GM23338 (cell line): ENCODE measurements around the gene SH3TC1.

Experiments used
- CREB1 ChIP-seq: fragments of 250-450 bp; sonication (Bioruptor Pico); IDR thresholded peaks from 2 replicates; pipeline ENCODE4 v1.5.0; 2020; ENCODE audit warnings: low read depth, mild to moderate bottlenecking, moderate library complexity
- CTCF ChIP-seq, 2 experiments: fragments of 200-600 bp in 1 of 2; sonication (generic) in 1 of 2; conservative IDR thresholded peaks; 2 replicates each; pipeline versions ENCODE4 v1.5.1 to v1.6.1; 2016 to 2017; ENCODE audit warnings: antibody characterized with exemption in 2 of 2, low read depth in 2 of 2, mild to moderate bottlenecking in 2 of 2, moderate library complexity in 1 of 2
- EZH2 ChIP-seq: fragments of 200-600 bp; sonication (generic); IDR thresholded peaks from one replicate; pipeline ENCODE4 v1.8.0; 2017; ENCODE audit warnings: antibody characterized with exemption, mild to moderate bottlenecking, low read depth; ENCODE audit not compliant: unreplicated experiment
- EZH2phosphoT487 ChIP-seq: fragments of 200-600 bp; sonication (generic); IDR thresholded peaks from one replicate; pipeline ENCODE4 v1.8.1; 2018; ENCODE audit warnings: antibody characterized with exemption; ENCODE audit not compliant: unreplicated experiment
- POLR2AphosphoS5 ChIP-seq: IDR thresholded peaks from 2 replicates; pipeline ENCODE4 v1.6.1; 2016; ENCODE audit warnings: antibody characterized with exemption, low read depth
- REST ChIP-seq: IDR thresholded peaks from one replicate; pipeline ENCODE4 v1.6.1; 2018; ENCODE audit warnings: antibody characterized with exemption; ENCODE audit not compliant: unreplicated experiment
- ZNF114 ChIP-seq: fragments of 250-450 bp; sonication (Bioruptor Pico); IDR thresholded peaks from 2 replicates; pipeline ENCODE4 v1.5.0; 2020; ENCODE audit warnings: mild to moderate bottlenecking, moderate library complexity

GRCh38 chr4:8220661-8221450, 21.8 kb downstream of the SH3TC1 start:
- TF ChIP-seq CTCF (conservative IDR thresholded peaks at IDR 0.05; ENCODE audit: low read depth in 2 of 2) (no peak), EZH2 (no peak), EZH2phosphoT487 (no peak), CREB1 (CRISPR knock-in tag) (no peak), REST (no peak), POLR2AphosphoS5 (no peak), ZNF114 (no peak)
